GM12874 (cell line): ENCODE results near the gene KAT2A.

Experiments
- CTCF ChIP-seq: IDR thresholded peaks from 2 replicates; pipeline ENCODE4 v1.5.1; 2011; ENCODE audit warnings: low read depth, mild to moderate bottlenecking, control low read depth, low read length, moderate library complexity; ENCODE audit not compliant: insufficient read depth

The KAT2A gene

DNA sequence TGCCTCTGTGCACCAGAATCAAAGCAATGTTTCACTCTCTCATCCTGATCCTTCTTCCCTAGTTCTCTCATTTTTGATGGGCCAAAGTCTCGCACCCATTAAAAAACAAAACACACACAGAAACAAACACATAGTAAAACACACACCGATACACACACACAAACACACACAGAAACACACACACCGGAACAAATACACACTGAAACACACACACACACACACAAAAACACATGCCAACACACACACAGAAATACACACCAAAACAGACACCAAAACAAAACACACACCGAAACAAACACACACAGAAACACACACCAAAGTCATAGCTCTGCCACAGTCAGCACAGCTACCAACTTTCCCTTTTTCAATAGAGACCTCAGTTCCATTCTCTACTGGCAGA, 10.1 kb upstream of the KAT2A start:
- TF ChIP-seq CTCF, result no peak

DNA sequence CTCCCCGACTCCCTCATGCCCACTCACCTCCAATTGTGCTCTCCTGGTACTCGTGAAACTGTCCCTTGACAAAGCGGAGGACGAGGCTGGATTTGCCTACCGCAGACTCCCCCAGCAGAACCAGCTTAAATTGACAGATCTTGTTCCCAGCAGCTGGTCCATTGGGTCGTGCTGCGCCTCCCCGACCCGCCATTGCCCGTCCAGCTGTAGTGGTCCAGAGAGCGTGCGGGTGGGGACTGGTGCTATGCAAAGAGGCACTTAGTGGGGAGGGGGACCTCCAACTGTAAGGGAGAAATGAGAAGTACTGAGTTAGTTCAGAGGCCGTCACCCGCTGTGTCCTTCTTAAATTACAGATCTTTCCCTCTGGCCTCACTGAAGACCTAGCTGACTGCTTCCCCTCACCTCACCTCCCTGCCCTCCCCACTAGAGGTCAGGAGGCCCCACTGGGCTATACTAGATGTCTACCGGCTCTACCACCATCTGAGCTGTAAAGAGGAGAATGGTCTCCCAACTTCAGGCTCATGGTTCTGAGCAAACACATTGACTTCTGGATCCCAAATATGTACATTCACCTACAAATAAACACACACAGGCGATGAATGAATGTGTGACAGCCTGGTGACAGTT, 9.3 kb upstream of the KAT2A start:
- TF ChIP-seq CTCF, result no peak

- TF ChIP-seq CTCF, result no peak
Observed at GRCh38 chr17:42129109-42129837, 8.1 kb upstream of the KAT2A start.

DNA sequence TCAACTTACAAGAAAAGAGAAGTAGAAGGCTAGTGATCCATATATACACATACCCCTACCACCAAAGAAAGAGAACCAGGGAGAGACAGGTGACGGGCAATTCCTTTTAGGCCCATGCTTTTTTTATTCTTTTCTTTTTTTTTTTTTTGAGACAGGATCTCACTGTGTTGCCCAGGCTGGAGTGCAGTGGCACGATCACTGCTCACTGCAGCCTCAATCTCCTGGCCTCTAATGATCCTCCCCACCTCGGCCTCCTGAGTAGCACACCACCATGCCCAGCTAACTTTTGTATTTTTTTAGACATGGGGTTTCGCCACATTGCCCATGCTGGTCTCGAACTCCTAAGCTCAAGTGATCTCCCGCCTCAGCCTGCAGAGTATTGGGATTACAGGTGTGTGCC, 6.2 kb upstream of the KAT2A start:
- TF ChIP-seq CTCF, result no peak

DNA sequence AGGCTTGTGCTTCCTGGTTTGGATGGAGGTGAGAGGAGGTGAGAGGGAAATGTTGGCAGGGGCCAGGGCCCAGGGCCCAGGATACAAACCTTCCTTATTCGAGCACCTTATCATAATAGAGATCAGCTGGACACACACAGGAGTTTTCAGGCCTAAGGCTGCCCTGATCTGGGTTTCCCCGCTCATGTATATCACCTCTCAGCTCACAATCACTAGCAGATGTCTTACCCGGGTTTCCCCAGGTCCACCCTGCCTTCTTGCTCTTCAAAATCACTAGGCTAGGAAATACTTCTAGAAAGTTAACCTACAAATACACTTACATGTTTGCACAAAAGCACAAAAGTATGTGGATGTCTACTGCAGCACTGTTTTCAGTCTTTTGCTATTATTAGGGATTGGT, 5.7 kb upstream of the KAT2A start:
- no peak for TF ChIP-seq CTCF

GRCh38 chr17:42125565-42125964, 4.4 kb upstream of the KAT2A start:
- TF ChIP-seq CTCF, result no peak

DNA sequence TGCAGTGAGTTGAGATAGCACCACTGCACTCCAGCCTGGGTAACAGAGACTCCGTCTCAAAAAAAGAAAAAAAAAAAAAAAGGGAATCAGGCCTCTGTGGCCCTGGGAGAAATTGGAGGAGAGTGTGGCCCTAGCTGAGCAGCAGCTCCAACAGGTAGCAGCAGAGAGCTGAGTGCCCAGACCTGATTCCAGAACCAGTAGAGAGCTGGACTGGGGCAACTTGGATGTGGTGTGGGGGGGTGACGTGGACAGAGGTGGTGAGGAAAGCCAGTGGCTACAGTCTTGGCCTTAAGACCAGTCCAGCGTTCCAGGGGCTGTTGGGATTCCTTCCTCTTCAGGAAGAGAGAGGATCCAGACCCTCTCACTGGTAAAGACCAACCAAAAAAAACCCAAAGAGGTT, 3.1 kb upstream of the KAT2A start:
- TF ChIP-seq CTCF, result no peak
